Thoracic aorta (tissue), 2 donors: ENCODE results near the gene TNIK. TPM values are rescaled to one million over a fixed set of nuclear protein-coding genes. Genes with fewer than 3 reads are reported as not detected.

Experiments
- ATAC-seq: fragments of 150-250 bp; one replicate; pipeline ENCODE4 v1.8.0; 2017; ENCODE audit warnings: low read depth; ENCODE audit not compliant: insufficient number of reproducible peaks, low FRiP score
- DNase-seq: peaks from one replicate; pipeline ENCODE4 v3.0.0-alpha.2; 2020; ENCODE audit warnings: low spot score
- H3K27ac ChIP-seq, 2 donors: fragments of 200-600 bp; sonication (generic); 1 replicate in 1 of 2; 2 replicates in 1 of 2; pipeline ENCODE4 v1.5.1; 2016; ENCODE audit warnings: mild to moderate bottlenecking in 2 of 2, moderate library complexity in 2 of 2
- H3K27me3 ChIP-seq: fragments of 200-600 bp; sonication (generic); replicated peaks from 2 replicates; pipeline ENCODE4 v1.6.0; 2016; ENCODE audit warnings: mild to moderate bottlenecking; ENCODE audit not compliant: insufficient read depth
- H3K36me3 ChIP-seq: fragments of 200-600 bp; sonication (generic); one replicate; pipeline ENCODE4 v1.5.1; 2016
- H3K4me1 ChIP-seq, 2 donors: fragments of 200-600 bp; sonication (generic); 1 replicate in 1 of 2; 2 replicates in 1 of 2; pipeline versions ENCODE4 v1.5.1 to v1.6.0; 2016; ENCODE audit warnings: low read depth in 2 of 2, mild to moderate bottlenecking in 1 of 2; ENCODE audit not compliant: control insufficient read depth in 1 of 2
- H3K4me3 ChIP-seq: fragments of 200-600 bp; sonication (generic); 2 replicates; pipeline ENCODE4 v1.5.1; 2016; ENCODE audit warnings: mild to moderate bottlenecking
- H3K9me3 ChIP-seq: fragments of 200-600 bp; sonication (generic); 2 replicates; pipeline ENCODE4 v1.5.1; 2016
- CTCF ChIP-seq: fragments of 200-600 bp; sonication (generic); IDR thresholded peaks from one replicate; pipeline ENCODE4 v1.5.1; 2019; ENCODE audit warnings: antibody characterized with exemption
- total RNA-seq, 2 donors: library from RNA; depleted of rRNA; stranded (reverse); fragments of >200 nt; gene quantifications; one replicate each; pipeline versions ENCODE4 v1.1.0 to v1.2.3, GENCODE V29; 2016

TNIK gene
- total RNA-seq, 2 donors from 2014 or later, result 18.3 to 21.7 TPM

DNA sequence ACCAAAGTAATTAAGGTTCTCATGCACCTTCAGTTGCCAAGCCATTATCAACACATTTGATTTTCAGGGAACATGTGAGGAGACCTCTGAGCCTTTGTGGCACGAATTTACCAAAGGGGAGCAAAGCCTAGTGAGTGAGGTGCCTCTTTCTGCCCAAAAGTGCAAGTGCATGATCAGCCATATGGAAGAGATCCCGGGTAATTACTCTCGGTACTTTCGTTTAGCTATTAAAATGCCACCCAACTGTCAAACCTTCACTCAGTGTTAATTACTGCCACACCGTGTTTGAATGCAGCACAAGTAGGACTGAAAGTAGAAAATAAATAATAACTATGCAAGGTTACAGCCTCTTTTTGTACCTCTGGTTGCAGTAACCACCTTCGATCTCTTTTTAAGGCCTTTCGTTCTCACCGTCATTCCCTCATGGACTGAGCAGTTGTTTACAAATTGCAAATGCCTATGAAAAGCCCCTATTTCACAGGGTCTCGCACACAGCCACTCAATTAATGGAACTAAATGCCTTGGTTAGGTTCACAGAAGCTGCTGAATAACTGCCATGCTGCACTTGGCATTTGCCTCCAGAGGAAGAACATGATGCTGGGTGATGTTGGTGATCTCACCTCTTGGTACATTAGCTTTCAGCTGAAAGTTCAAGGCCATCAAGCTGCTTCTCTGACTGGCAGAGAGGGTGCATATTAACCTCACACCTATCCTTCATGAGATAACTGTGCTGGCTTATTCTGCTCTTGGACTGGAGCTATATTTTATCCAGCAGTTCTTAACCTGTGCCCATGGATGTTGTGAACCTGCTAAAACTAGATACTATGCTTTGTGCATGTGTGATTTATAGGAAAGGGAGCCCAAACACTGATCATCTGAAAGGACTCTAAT lies 69.9 kb downstream of the TNIK start:
- Histone ChIP-seq H3K27ac (no peak overlapping the region), H3K4me3 (no peak overlapping the region), H3K4me1 (peaks cover 0 to 5% of the 10 kb centered on the region in 2 donors), H3K36me3 (no peaks in the 10 kb centered on the region), H3K27me3 (no peaks in the 10 kb centered on the region), H3K9me3 (no peaks in the 10 kb centered on the region)
- DNase-seq (no peak), ATAC-seq (no peak)
- no peak for TF ChIP-seq CTCF

DNA sequence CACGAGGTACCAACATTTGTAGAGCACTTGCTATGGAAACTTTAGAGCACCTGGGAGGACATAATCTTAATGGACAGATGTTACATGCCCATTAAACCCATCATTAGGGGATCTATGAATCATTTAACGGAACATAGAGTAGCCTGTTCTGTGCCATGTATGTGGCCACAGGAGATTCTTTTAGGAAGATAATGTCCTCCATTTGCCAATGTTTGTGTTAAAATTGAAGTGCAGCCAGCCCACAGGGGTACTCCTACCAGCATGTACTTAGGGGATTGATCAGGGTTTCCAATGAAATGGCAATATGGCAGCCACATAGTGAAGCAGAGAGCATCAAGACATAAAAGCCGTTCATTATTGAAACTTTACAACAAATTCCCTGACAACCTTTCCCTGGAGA lies 70.7 kb downstream of the TNIK start:
- peaks cover 0 to 11% of the 10 kb centered on the region in 2 donors for H3K4me1 ChIP-seq
- no peak for TF ChIP-seq CTCF

DNA sequence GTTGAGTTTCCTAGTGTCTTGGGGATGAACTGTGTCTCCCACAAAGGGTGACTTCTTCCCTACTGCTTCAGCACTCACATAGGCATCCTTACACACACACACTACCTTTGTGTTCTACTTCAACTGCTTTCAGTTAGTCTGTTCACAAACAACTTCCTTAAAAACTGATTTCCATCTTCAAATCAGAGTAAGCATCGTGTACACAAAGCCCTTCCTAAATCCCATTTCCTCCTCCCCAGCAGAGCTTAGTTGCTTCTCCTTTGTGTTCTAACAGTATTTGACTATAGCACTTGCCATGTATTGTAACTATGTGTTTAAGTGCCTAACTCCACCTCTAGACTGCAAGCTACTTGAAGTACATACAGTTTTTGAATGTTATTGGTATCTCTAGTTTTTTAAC lies 71.7 kb downstream of the TNIK start:
- H3K4me1 ChIP-seq, result peaks cover 9 to 21% of the 10 kb centered on the region in 2 donors
- H3K36me3 ChIP-seq, result no peaks in the 10 kb centered on the region

More for the DNA sequence above, 70.7 kb downstream of the TNIK start:
- DNase-seq, result no peak
- Histone ChIP-seq H3K27ac (no peak overlapping the region), H3K36me3 (no peaks in the 10 kb centered on the region), H3K9me3 (no peaks in the 10 kb centered on the region), H3K4me3 (no peak overlapping the region), H3K27me3 (no peaks in the 10 kb centered on the region)
- ATAC-seq, result no peak

GRCh38 chr3:171387062-171387461 lies 73.1 kb downstream of the TNIK start:
- Histone ChIP-seq H3K4me3 (no peak overlapping the region), H3K27me3 (no peaks in the 10 kb centered on the region), H3K9me3 (no peaks in the 10 kb centered on the region), H3K27ac (no peak overlapping the region), H3K36me3 (no peaks in the 10 kb centered on the region), H3K4me1 (peaks cover 15 to 24% of the 10 kb centered on the region in 2 donors)
- DNase-seq (no peak), ATAC-seq (no peak)
- TF ChIP-seq CTCF, result no peak

More for the DNA sequence above, 71.7 kb downstream of the TNIK start:
- no peaks in the 10 kb centered on the region for H3K27me3 ChIP-seq
- no peak overlapping the region for H3K4me3 ChIP-seq
- H3K9me3 ChIP-seq, result no peaks in the 10 kb centered on the region
- no peak for DNase-seq
- ATAC-seq, result no peak
- no peak for TF ChIP-seq CTCF
- H3K27ac ChIP-seq, result no peak overlapping the region

DNA sequence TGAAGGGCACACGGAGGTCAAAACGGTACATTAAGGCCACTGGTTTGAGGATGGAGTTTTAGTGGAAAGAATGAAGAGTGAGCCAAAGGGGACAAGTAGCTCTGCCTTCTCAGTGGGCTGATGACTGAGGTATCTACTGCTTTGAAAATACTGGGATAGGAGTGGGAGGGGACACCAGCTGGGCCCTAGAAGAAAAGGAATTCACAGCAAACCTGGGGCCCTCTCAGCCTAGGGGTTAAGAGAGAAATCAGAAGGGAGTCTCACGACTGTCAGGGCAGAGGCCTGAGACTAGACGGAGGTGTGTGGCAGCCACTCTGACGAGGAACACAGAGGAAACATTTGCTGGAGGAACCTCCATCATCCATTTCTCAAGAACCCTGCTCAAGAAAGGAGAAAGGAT lies 75.1 kb downstream of the TNIK start:
- peaks cover 15 to 24% of the 10 kb centered on the region in 2 donors for H3K4me1 ChIP-seq
- no peaks in the 10 kb centered on the region for H3K9me3 ChIP-seq
- no peaks in the 10 kb centered on the region for H3K36me3 ChIP-seq
- no peak overlapping the region for H3K27ac ChIP-seq
- DNase-seq (no peak), ATAC-seq (no peak)
- TF ChIP-seq CTCF, result no peak
- H3K4me3 ChIP-seq, result no peak overlapping the region
- no peaks in the 10 kb centered on the region for H3K27me3 ChIP-seq
